Liver (tissue), 9 donors: ENCODE data around the gene HCN1. TPM values are rescaled to one million over a fixed set of nuclear protein-coding genes. Genes with fewer than 3 reads are reported as not detected.

ENCODE experiments used
- DNase-seq: peaks from one replicate; pipeline ENCODE4 v3.0.0-alpha.2; 2017; ENCODE audit warnings: low spot score
- H3K27ac ChIP-seq, 2 donors: one replicate each; pipeline ENCODE4 v1.7.0; 2013; ENCODE audit warnings: inconsistent platforms in 2 of 2, low read length in 2 of 2, control low read depth in 1 of 2, low read depth in 1 of 2, mild to moderate bottlenecking in 1 of 2
- H3K27me3 ChIP-seq, 4 donors: one replicate each; pipeline versions ENCODE4 v1.6.1 to v1.7.0; 2013; ENCODE audit warnings: low read length in 3 of 4, inconsistent platforms in 1 of 4, mild to moderate bottlenecking in 1 of 4, moderate library complexity in 1 of 4; ENCODE audit not compliant: control insufficient read depth in 4 of 4, insufficient read depth in 4 of 4
- H3K36me3 ChIP-seq, 4 donors: one replicate each; pipeline versions ENCODE4 v1.6.1 to v1.7.0; 2013; ENCODE audit warnings: low read length in 3 of 4, mild to moderate bottlenecking in 3 of 4, low read depth in 1 of 4, moderate library complexity in 1 of 4; ENCODE audit not compliant: control insufficient read depth in 4 of 4, insufficient read depth in 3 of 4
- H3K4me1 ChIP-seq, 4 donors: one replicate each; pipeline versions ENCODE4 v1.6.1 to v1.7.0; 2013; ENCODE audit warnings: low read length in 3 of 4, mild to moderate bottlenecking in 3 of 4, moderate library complexity in 1 of 4; ENCODE audit not compliant: control insufficient read depth in 4 of 4, insufficient read depth in 4 of 4
- H3K4me3 ChIP-seq, 3 donors: one replicate each; pipeline versions ENCODE4 v1.6.1 to v1.7.0; 2013; ENCODE audit warnings: low read length in 3 of 3, control low read depth in 1 of 3, low read depth in 1 of 3, mild to moderate bottlenecking in 1 of 3
- H3K9ac ChIP-seq, 2 donors: one replicate each; pipeline ENCODE4 v1.7.0; 2013; ENCODE audit warnings: low read length in 2 of 2, mild to moderate bottlenecking in 2 of 2, moderate library complexity in 2 of 2, control low read depth in 1 of 2, low read depth in 1 of 2
- H3K9me3 ChIP-seq, 4 donors: one replicate each; pipeline versions ENCODE4 v1.6.1 to v1.7.0; 2013; ENCODE audit warnings: low read length in 3 of 4; ENCODE audit not compliant: control insufficient read depth in 4 of 4
- EGR1 ChIP-seq, 2 donors: IDR thresholded peaks; 2 replicates each; pipeline ENCODE4 v1.6.1; 2016 to 2018; ENCODE audit warnings: antibody characterized with exemption in 2 of 2, low read depth in 2 of 2
- FOXA1 ChIP-seq: IDR thresholded peaks from 2 replicates; pipeline ENCODE4 v1.6.1; 2016; ENCODE audit warnings: antibody characterized with exemption
- GABPA ChIP-seq, 2 donors: IDR thresholded peaks in 1 of 2; conservative IDR thresholded peaks in 1 of 2; 2 replicates each; pipeline ENCODE4 v1.6.1; 2016; ENCODE audit warnings: antibody characterized with exemption in 2 of 2, mild to moderate bottlenecking in 1 of 2, moderate library complexity in 1 of 2
- HNF4A ChIP-seq, 2 donors: conservative IDR thresholded peaks; 2 replicates each; pipeline ENCODE4 v1.6.1; 2016; ENCODE audit warnings: antibody characterized with exemption in 2 of 2, mild to moderate bottlenecking in 2 of 2
- HNF4G ChIP-seq: IDR thresholded peaks from 2 replicates; pipeline ENCODE4 v1.6.1; 2016; ENCODE audit warnings: antibody characterized with exemption
- JUND ChIP-seq, 2 donors: IDR thresholded peaks; 2 replicates each; pipeline ENCODE4 v1.6.1; 2016; ENCODE audit warnings: antibody characterized with exemption in 2 of 2
- NR2F2 ChIP-seq: IDR thresholded peaks from 2 replicates; pipeline ENCODE4 v1.6.1; 2016; ENCODE audit warnings: antibody characterized with exemption
- RAD21 ChIP-seq, 2 donors: IDR thresholded peaks; 2 replicates each; pipeline ENCODE4 v1.6.1; 2016; ENCODE audit warnings: antibody characterized with exemption in 2 of 2, mild to moderate bottlenecking in 2 of 2
- RXRA ChIP-seq, 2 donors: IDR thresholded peaks; 2 replicates each; pipeline ENCODE4 v1.6.1; 2017 to 2018; ENCODE audit warnings: antibody characterized with exemption in 2 of 2, mild to moderate bottlenecking in 1 of 2
- WGBS: extraction: QIAGEN DNeasy Blood & Tissue Kit; methylation state at CpG from one replicate; pipeline ENCODE4 v1.1.7; 2013; 5-methylcytosine and 5-hydroxymethylcytosine counted together
- polyA plus RNA-seq, 2 donors: library from polyadenylated mRNA; stranded (reverse) in 1 of 2; unstranded in 1 of 2; fragments of 200-250 nt in 1 of 2; fragments of >200 nt in 1 of 2; fragmentation: Nextera tagmentation in 1 of 2; extraction: Ambion mirVana in 1 of 2; gene quantifications; one replicate each; pipeline versions ENCODE4 v1.2.1 to v1.2.3, GENCODE V29; 2013 to 2015
- total RNA-seq, 2 donors: library from RNA; depleted of rRNA; stranded (reverse); fragments of >200 nt; gene quantifications; one replicate each; pipeline ENCODE4 v1.2.3, GENCODE V29; 2014
- TF ChIP-seq, protein P1 (sequence below): fragments of 150-350 bp; IDR thresholded peaks from 2 replicates; pipeline ENCODE4 v1.5.1; 2017; ENCODE audit warnings: improper control_type of control experiment, low read depth, low read length; ENCODE audit not compliant: missing input control
- TF ChIP-seq, protein P2 (sequence below): IDR thresholded peaks from 2 replicates; pipeline ENCODE4 v1.6.1; 2016; ENCODE audit warnings: antibody characterized with exemption
- TF ChIP-seq, protein P3 (sequence below): IDR thresholded peaks from 2 replicates; pipeline ENCODE4 v1.6.1; 2016; ENCODE audit warnings: antibody characterized with exemption, mild to moderate bottlenecking
- TF ChIP-seq, protein P4 (sequence below): IDR thresholded peaks from 2 replicates; pipeline ENCODE4 v1.6.1; 2016; ENCODE audit warnings: antibody characterized with exemption
- donor health status: healthy.
- donor health status: healthy.
- donor health status: healthy.
- donor health status: healthy.
- donor health status: healthy.

The HCN1 gene
- total and polyA plus RNA-seq, 4 donors: under 0.01 TPM; not detected in 3

DNA sequence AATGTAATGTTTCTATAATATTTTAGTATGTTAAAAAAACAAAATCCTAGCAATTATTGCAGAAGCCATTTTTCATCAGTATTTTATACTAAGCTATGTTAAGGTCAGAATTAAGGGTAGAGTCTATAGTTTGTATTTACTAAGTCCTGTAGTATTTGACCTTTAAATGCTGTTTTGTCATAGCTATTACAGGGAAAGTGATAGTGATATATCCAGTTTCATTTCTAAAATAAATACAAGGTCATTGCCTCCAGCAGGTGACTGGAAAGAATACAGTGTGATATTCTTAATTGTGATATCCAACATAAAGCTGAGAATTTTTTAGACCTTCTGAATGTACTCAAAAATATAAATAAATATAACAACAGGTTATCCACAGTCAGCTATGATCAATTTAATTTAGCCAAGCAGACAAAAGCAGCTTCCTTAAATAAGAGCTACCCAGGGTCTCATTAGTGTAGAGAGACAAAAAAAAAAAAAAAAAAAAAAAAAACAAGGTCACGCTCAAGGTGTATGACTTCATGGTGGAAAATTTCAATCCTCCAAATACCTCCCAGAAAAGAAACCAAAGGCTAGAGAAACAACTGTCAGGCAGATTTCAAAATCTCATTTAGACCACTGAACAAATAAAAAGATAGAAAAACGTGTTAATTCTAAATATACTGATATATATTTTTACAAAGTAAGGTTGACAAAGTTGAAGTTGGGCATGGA lies 278.7 kb downstream of the HCN1 start:
- H3K4me3 ChIP-seq: no peak overlapping the region
- no peak for TF ChIP-seq RAD21 (IDR thresholded peaks at IDR 0.05)
- 75% methylated on average over 2 of the region's 2 CpGs for WGBS
- H3K27me3 ChIP-seq: no peaks in the 10 kb centered on the region
- no peaks in the 10 kb centered on the region for H3K4me1 ChIP-seq
- no peak overlapping the region for H3K9ac ChIP-seq
- no peaks in the 10 kb centered on the region for H3K36me3 ChIP-seq
- no peak overlapping the region for H3K27ac ChIP-seq
- no peak for DNase-seq
- H3K9me3 ChIP-seq: no peaks in the 10 kb centered on the region

DNA sequence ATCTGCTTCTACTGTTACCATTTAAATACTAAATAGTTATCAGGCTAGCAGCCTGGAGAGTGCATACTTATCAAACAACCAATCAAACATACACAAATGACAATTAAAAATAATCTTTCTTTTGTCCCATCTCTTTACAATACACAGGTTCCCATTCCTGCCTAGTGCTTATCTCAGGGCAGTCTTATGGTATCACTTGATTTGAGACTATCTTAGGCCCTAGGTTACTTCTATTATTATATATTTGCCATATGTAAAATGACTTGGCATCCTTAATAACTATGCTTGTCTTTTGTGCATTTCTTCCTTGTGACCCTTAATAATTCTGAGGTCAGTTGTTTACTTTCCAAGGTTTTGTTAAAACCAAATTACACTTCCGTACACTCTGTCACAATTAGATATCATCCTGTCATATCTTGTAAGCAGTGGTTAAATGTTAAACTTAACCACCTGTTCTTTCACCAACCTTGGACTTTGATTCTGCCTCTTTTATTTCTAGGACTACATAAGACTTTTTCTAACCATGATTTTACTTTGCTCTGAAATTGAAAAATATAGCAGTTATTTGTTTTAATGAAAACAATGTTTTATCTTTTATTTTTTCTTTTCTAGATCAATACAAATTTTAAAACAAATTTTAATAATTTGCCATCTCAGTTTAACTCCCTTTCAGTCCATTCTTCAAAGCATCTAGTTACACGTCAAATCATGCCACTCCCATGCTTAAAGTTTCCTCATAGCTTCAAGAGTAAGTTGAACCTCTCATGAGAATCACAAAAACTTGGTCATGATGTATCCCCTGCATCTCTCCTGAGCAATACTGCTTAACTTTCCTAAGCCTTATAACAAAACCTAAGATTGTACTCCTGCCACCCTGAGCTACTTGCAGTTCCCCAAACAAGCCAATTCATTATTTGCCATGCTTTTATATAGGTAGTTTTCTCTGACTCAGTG lies 281.3 kb downstream of the HCN1 start:
- no peak overlapping the region for H3K27ac ChIP-seq
- no peak for DNase-seq
- H3K4me3 ChIP-seq: no peak overlapping the region
- TF ChIP-seq JUND (IDR thresholded peaks at IDR 0.05) (no peak), HNF4A (conservative IDR thresholded peaks at IDR 0.05) (peak in 1 of 2 donors; percentile 12)
- TF ChIP-seq, protein P1, sequence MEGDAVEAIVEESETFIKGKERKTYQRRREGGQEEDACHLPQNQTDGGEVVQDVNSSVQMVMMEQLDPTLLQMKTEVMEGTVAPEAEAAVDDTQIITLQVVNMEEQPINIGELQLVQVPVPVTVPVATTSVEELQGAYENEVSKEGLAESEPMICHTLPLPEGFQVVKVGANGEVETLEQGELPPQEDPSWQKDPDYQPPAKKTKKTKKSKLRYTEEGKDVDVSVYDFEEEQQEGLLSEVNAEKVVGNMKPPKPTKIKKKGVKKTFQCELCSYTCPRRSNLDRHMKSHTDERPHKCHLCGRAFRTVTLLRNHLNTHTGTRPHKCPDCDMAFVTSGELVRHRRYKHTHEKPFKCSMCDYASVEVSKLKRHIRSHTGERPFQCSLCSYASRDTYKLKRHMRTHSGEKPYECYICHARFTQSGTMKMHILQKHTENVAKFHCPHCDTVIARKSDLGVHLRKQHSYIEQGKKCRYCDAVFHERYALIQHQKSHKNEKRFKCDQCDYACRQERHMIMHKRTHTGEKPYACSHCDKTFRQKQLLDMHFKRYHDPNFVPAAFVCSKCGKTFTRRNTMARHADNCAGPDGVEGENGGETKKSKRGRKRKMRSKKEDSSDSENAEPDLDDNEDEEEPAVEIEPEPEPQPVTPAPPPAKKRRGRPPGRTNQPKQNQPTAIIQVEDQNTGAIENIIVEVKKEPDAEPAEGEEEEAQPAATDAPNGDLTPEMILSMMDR: no peak
- no peaks in the 10 kb centered on the region for H3K36me3 ChIP-seq
- 55% methylated on average over 2 of the region's 2 CpGs for WGBS
- H3K9me3 ChIP-seq: no peaks in the 10 kb centered on the region
- H3K9ac ChIP-seq: no peak overlapping the region
- no peaks in the 10 kb centered on the region for H3K27me3 ChIP-seq
- no peaks in the 10 kb centered on the region for H3K4me1 ChIP-seq

DNA sequence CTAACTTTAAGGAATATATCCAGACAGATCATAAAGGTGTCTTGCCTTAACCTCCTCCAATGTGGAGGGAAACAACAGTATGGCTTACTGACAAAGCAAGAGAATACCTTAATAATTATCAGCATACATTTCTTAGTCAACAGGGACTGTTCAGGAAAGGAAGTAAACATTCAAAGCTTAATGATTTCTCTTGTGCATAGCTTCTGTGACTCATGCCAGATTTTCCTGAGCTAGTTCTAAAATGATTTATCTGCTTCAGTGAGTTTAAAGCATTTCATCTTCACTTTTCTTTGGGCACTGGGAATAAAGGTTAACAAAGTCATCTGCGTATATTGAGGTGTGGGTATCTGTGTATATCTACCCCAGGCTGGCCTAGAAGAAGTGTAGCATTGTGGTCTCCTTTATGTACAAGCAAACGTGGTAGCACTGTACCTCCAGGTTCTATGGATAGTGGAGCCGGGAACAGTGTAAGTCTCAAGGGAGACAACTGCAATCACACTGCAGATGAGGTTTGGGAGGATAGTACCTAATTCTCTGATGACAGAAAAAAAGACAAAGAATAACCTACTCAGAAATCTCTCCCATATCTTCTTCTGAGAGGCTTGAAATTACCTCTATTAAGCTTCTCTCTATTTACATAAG lies 284.1 kb downstream of the HCN1 start:
- Histone ChIP-seq H3K27ac (no peak overlapping the region), H3K9me3 (no peaks in the 10 kb centered on the region), H3K27me3 (no peaks in the 10 kb centered on the region), H3K36me3 (no peaks in the 10 kb centered on the region), H3K4me3 (no peak overlapping the region), H3K4me1 (no peaks in the 10 kb centered on the region), H3K9ac (no peak overlapping the region)
- 69% methylated on average over 3 of the region's 3 CpGs for WGBS
- no peak for TF ChIP-seq GABPA (IDR thresholded peaks at IDR 0.05 in 1 of 2, conservative IDR thresholded peaks at IDR 0.05 in 1 of 2)
- TF ChIP-seq, protein P2, sequence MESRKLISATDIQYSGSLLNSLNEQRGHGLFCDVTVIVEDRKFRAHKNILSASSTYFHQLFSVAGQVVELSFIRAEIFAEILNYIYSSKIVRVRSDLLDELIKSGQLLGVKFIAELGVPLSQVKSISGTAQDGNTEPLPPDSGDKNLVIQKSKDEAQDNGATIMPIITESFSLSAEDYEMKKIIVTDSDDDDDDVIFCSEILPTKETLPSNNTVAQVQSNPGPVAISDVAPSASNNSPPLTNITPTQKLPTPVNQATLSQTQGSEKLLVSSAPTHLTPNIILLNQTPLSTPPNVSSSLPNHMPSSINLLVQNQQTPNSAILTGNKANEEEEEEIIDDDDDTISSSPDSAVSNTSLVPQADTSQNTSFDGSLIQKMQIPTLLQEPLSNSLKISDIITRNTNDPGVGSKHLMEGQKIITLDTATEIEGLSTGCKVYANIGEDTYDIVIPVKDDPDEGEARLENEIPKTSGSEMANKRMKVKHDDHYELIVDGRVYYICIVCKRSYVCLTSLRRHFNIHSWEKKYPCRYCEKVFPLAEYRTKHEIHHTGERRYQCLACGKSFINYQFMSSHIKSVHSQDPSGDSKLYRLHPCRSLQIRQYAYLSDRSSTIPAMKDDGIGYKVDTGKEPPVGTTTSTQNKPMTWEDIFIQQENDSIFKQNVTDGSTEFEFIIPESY: no peak
- TF ChIP-seq, protein P3, sequence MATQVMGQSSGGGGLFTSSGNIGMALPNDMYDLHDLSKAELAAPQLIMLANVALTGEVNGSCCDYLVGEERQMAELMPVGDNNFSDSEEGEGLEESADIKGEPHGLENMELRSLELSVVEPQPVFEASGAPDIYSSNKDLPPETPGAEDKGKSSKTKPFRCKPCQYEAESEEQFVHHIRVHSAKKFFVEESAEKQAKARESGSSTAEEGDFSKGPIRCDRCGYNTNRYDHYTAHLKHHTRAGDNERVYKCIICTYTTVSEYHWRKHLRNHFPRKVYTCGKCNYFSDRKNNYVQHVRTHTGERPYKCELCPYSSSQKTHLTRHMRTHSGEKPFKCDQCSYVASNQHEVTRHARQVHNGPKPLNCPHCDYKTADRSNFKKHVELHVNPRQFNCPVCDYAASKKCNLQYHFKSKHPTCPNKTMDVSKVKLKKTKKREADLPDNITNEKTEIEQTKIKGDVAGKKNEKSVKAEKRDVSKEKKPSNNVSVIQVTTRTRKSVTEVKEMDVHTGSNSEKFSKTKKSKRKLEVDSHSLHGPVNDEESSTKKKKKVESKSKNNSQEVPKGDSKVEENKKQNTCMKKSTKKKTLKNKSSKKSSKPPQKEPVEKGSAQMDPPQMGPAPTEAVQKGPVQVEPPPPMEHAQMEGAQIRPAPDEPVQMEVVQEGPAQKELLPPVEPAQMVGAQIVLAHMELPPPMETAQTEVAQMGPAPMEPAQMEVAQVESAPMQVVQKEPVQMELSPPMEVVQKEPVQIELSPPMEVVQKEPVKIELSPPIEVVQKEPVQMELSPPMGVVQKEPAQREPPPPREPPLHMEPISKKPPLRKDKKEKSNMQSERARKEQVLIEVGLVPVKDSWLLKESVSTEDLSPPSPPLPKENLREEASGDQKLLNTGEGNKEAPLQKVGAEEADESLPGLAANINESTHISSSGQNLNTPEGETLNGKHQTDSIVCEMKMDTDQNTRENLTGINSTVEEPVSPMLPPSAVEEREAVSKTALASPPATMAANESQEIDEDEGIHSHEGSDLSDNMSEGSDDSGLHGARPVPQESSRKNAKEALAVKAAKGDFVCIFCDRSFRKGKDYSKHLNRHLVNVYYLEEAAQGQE: no peak
- no peak for TF ChIP-seq HNF4G
- no peak for TF ChIP-seq RXRA (IDR thresholded peaks at IDR 0.05)
- no peak for TF ChIP-seq JUND (IDR thresholded peaks at IDR 0.05)
- TF ChIP-seq EGR1 (IDR thresholded peaks at IDR 0.05; ENCODE audit: low read depth in 2 of 2): no peak
- TF ChIP-seq, protein P4, sequence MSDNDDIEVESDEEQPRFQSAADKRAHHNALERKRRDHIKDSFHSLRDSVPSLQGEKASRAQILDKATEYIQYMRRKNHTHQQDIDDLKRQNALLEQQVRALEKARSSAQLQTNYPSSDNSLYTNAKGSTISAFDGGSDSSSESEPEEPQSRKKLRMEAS: no peak
- no peak for TF ChIP-seq FOXA1
- no peak for TF ChIP-seq NR2F2
- no peak for TF ChIP-seq HNF4A (conservative IDR thresholded peaks at IDR 0.05)
- no peak for DNase-seq
